ENCODE data around the gene HHAT. TPM values are rescaled to one million over a fixed set of nuclear protein-coding genes. Genes with fewer than 3 reads are reported as not detected.

The HHAT gene
- total and polyA plus RNA-seq, 9 of the 15 experiments (the other 6 are each of a cell fraction or from before 2014, with no cell fraction given): 0.07 to 0.16 (median 0.13) TPM; not detected in 1

DNA sequence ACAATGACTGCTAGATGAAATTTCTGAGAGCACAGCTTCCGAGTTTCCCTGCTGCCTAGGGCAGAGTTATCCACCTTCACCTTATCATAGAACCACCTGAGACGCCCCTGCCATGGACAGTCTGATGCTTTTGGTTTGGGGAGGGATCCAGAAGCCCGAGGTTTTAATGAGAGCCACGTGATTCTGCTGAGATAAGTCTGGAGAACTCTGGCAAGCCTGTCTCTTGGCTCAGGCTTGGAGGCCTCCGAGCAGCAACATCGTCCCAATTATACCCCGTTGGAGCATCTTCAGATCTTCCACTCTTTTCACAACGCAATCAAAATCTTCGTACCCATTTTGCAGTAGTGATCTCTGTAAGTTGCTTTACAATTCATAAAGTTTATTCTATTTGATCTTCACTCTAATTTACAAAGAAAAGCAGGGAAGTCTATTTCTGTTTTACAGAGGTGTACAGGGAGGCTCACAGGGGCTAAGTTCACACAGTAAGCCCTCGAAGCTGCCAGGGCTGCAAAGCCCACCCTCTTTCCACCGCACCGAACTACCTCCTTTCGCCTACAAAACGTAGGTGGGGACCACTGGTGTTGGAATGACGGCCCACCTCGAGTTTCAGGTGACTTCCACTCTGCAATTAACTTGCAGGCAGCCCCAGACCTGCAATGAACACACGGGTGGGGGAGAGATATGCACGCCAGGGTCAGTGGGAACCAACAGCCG is 513 bp upstream of the HHAT start (continued):
- TF ChIP-seq, protein P1, sequence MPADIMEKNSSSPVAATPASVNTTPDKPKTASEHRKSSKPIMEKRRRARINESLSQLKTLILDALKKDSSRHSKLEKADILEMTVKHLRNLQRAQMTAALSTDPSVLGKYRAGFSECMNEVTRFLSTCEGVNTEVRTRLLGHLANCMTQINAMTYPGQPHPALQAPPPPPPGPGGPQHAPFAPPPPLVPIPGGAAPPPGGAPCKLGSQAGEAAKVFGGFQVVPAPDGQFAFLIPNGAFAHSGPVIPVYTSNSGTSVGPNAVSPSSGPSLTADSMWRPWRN (IDR thresholded peaks at IDR 0.05; ENCODE audit: low read depth): no peak
- TF ChIP-seq PHTF2 (CRISPR knock-in tag; IDR thresholded peaks at IDR 0.05) (no peak), BCL6 (CRISPR knock-in tag; IDR thresholded peaks at IDR 0.05) (no peak)

DNA sequence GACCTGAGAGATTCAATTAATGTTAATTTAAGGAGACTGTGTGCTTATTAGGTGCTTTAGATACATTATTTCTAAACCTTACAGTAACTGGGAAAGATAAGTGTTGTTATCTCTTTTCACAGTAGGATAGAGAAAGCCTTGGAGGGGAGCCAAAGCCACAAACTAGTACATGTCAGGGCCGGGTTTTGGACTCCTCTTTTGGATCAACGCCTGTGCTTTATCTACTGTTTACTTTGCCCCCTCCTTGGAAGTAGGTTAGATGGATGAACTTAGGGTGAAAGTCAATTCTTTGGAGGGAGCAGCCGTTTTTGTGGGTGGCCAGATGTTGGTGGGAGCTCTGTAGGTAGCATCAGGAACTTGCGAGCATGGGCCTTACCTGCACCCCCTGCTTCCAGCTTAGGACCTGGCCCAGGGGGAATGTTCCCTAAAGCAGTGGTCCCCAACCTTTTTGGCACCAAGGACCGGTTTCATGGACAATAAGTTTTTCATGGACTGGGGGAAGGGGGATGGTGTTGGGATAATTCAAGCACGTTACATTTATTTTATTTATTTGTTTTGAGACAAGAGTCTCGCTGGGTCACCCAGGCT is 1.7 kb downstream of the HHAT start:
- Histone ChIP-seq H2AFZ (ENCODE audit: low read depth, low read length) (no peak overlapping the region), H3K27ac (ENCODE audit: extremely low read depth, low read depth, low read length) (no peak overlapping the region)
- TF ChIP-seq ZNF311 (CRISPR knock-in tag; IDR thresholded peaks at IDR 0.05) (no peak), RBBP5 (IDR thresholded peaks at IDR 0.05; ENCODE audit: borderline replicate concordance, insufficient read depth, low read length, poor library complexity, severe bottlenecking) (no peak), LCOR (CRISPR knock-in tag; IDR thresholded peaks at IDR 0.05) (no peak), BRD4 (IDR thresholded peaks at IDR 0.05) (no peak), SOX6 (IDR thresholded peaks at IDR 0.05) (peak; percentile 9; the same call in 1 of the 2 replicates), C11orf30 (IDR thresholded peaks at IDR 0.05; ENCODE audit: low read depth) (no peak), ZNF347 (CRISPR knock-in tag; IDR thresholded peaks at IDR 0.05; ENCODE audit: low read depth) (no peak), CBFA2T3 (IDR thresholded peaks at IDR 0.05) (peak; percentile 44; the same call in 1 of the 2 replicates), NCOA6 (IDR thresholded peaks at IDR 0.05) (no peak), TAL1 (IDR thresholded peaks at IDR 0.05) (peak; percentile 24; the same call in 1 of the 2 replicates), RCOR1 (IDR thresholded peaks at IDR 0.05; ENCODE audit: borderline replicate concordance in 1 of 2, low read depth in 2 of 2, low read length in 2 of 2) (0 out of 4 replicates have a peak, but pooled peaks of 1 of the 2 experiments have one; percentile 6), RBFOX2 (IDR thresholded peaks at IDR 0.05; ENCODE audit: low read depth, low read length) (no peak), ELF4 (CRISPR knock-in tag; IDR thresholded peaks at IDR 0.05) (no peak), MTA1 (IDR thresholded peaks at IDR 0.05; ENCODE audit: borderline replicate concordance) (no peak)
- TF ChIP-seq, protein P2, sequence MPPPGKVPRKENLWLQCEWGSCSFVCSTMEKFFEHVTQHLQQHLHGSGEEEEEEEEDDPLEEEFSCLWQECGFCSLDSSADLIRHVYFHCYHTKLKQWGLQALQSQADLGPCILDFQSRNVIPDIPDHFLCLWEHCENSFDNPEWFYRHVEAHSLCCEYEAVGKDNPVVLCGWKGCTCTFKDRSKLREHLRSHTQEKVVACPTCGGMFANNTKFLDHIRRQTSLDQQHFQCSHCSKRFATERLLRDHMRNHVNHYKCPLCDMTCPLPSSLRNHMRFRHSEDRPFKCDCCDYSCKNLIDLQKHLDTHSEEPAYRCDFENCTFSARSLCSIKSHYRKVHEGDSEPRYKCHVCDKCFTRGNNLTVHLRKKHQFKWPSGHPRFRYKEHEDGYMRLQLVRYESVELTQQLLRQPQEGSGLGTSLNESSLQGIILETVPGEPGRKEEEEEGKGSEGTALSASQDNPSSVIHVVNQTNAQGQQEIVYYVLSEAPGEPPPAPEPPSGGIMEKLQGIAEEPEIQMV (tag; conservative IDR thresholded peaks at IDR 0.05; ENCODE audit: low read depth): no peak
- TF ChIP-seq, protein P3, sequence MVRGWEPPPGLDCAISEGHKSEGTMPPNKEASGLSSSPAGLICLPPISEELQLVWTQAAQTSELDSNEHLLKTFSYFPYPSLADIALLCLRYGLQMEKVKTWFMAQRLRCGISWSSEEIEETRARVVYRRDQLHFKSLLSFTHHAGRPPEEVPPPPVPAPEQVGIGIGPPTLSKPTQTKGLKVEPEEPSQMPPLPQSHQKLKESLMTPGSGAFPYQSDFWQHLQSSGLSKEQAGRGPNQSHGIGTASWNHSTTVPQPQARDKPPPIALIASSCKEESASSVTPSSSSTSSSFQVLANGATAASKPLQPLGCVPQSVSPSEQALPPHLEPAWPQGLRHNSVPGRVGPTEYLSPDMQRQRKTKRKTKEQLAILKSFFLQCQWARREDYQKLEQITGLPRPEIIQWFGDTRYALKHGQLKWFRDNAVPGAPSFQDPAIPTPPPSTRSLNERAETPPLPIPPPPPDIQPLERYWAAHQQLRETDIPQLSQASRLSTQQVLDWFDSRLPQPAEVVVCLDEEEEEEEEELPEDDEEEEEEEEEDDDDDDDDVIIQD (CRISPR knock-in tag; IDR thresholded peaks at IDR 0.05): no peak

More for the DNA sequence above, 1.7 kb downstream of the HHAT start:
- 3% methylated on average over 7 of the region's 7 CpGs for WGBS (ENCODE audit: insufficient coverage, low coverage, missing lambda C conversion rate)
- no peaks in the 10 kb centered on the region for H3K9me3 ChIP-seq (replicated peaks; ENCODE audit: control insufficient read depth, insufficient read depth, low read depth, low read length)
- FAIRE-seq (no peak), ATAC-seq (no peak; the same call in 2 of the 3 replicates), DNase-seq (ENCODE audit: extremely low read depth in 1 of 4, low spot score in 3 of 4) (peak in 2 of 4 experiments; percentile 16 to 38)
- no peaks in the 10 kb centered on the region for H3K9me1 ChIP-seq (ENCODE audit: control insufficient read depth, insufficient read depth, low read length)
- no peaks in the 10 kb centered on the region for H3K79me2 ChIP-seq (ENCODE audit: control insufficient read depth, insufficient read depth, low read length)
- CTCF ChIA-PET (ENCODE audit: low intra/inter-chr PET ratio): no interaction called here
- no peaks in the 10 kb centered on the region for H4K20me1 ChIP-seq (replicated peaks; ENCODE audit: control insufficient read depth, insufficient read depth, low read length)
- in situ Hi-C loops (cut with MboI): no loop called here
- intact Hi-C loops (cut with micrococcal nuclease): no loop called here
- H3K27me3 ChIP-seq (ENCODE audit: control insufficient read depth in 2 of 2, insufficient read depth in 2 of 2, low read length in 2 of 2): peaks cover 0 to 17% of the 10 kb centered on the region in 2 experiments; a peak in 2 of 5 replicates
- H3K4me2 ChIP-seq (ENCODE audit: insufficient read depth, low read length): no peak overlapping the region
- no peak overlapping the region for H3K4me3 ChIP-seq
- POLR2A ChIA-PET: no interaction called here
- no peaks in the 10 kb centered on the region for H3K36me3 ChIP-seq (ENCODE audit: control insufficient read depth, insufficient read depth, low read length)
- H3K4me1 ChIP-seq (replicated peaks in 1 of 2; ENCODE audit: control insufficient read depth in 2 of 2, insufficient read depth in 2 of 2, low read length in 2 of 2): peaks cover 3 to 10% of the 10 kb centered on the region in 2 experiments; a peak in 2 of 5 replicates
- BruUV-seq (replicated peaks): no TSS peak
- no peak overlapping the region for H3K9ac ChIP-seq (ENCODE audit: insufficient read depth in 1 of 2, low read depth in 2 of 2, low read length in 2 of 2)
